ENCODE results near the gene SORCS3.

The SORCS3 gene

GRCh38 chr10:104980368-104980767, 339.3 kb downstream of the SORCS3 start:
- no peaks in the 10 kb centered on the region for H3K4me1 ChIP-seq (ENCODE audit: low read depth, poor library complexity, severe bottlenecking)
- H3K4me3 ChIP-seq (IDR thresholded peaks at IDR 0.05; ENCODE audit: insufficient read depth, low read depth, low read length): no peak overlapping the region
- H3K9ac ChIP-seq: no peak overlapping the region
- H3K27me3 ChIP-seq (ENCODE audit: insufficient read depth, low read depth): no peaks in the 10 kb centered on the region
- no peak overlapping the region for H2AFZ ChIP-seq (ENCODE audit: low read depth)
- H3K79me2 ChIP-seq (ENCODE audit: insufficient read depth, low read depth): no peaks in the 10 kb centered on the region
- H3K4me2 ChIP-seq: no peak overlapping the region
- H3K27ac ChIP-seq: no peak overlapping the region
- no peaks in the 10 kb centered on the region for H3K36me3 ChIP-seq (ENCODE audit: insufficient read depth)
- no peaks in the 10 kb centered on the region for H4K20me1 ChIP-seq (ENCODE audit: insufficient read depth)
- TF ChIP-seq CTCF (conservative IDR thresholded peaks at IDR 0.05; ENCODE audit: low read depth, low read length): no peak

DNA sequence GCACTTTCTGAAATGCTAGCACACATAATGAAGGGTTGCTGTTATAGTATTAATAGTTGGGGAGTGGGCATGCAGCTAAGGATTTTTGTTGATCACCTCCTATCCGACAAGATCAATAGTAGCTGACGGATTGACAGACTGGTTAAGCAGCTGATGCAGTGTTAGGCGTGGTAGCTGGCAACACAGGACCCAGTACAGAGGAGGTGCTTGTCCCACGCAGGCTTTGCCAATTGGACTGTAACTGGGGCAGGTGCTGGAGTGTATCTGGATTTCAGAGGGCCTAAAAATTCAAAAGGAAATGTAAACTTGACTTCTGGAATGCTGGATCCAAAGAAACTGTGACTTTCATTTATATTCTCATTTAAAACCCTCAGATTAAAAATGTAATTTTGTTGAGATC, 340.9 kb downstream of the SORCS3 start:
- Histone ChIP-seq H4K20me1 (ENCODE audit: insufficient read depth) (no peaks in the 10 kb centered on the region), H3K79me2 (ENCODE audit: insufficient read depth, low read depth) (no peaks in the 10 kb centered on the region), H3K9ac (no peak overlapping the region), H3K4me1 (ENCODE audit: low read depth, poor library complexity, severe bottlenecking) (no peaks in the 10 kb centered on the region), H3K36me3 (ENCODE audit: insufficient read depth) (no peaks in the 10 kb centered on the region), H3K4me3 (IDR thresholded peaks at IDR 0.05; ENCODE audit: insufficient read depth, low read depth, low read length) (no peak overlapping the region), H3K27ac (no peak overlapping the region), H3K4me2 (no peak overlapping the region), H3K27me3 (ENCODE audit: insufficient read depth, low read depth) (no peaks in the 10 kb centered on the region), H2AFZ (ENCODE audit: low read depth) (no peak overlapping the region)
- TF ChIP-seq CTCF (conservative IDR thresholded peaks at IDR 0.05; ENCODE audit: low read depth, low read length): no peak

DNA sequence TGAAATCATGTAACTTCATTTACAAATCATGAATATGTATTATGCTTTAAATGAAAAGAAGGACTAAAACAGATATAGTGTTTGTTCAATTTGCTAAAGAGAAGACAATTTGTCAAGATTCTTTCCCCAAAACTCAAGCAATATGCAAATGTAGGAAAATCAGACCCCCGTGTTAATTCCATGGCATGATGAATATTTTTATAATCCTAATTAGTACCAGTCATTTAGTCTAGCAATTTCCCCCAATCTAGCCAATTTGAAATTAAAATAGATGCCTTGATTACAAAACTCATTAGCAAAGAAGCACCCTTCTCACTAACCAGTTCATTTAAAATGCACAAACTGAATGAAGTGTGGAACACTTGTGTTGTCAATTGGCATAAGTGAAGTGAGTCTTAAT, 347.6 kb downstream of the SORCS3 start:
- no peaks in the 10 kb centered on the region for H3K79me2 ChIP-seq (ENCODE audit: insufficient read depth, low read depth)
- TF ChIP-seq CTCF (conservative IDR thresholded peaks at IDR 0.05; ENCODE audit: low read depth, low read length): no peak
- no peaks in the 10 kb centered on the region for H3K4me1 ChIP-seq (ENCODE audit: low read depth, poor library complexity, severe bottlenecking)
- H2AFZ ChIP-seq (ENCODE audit: low read depth): no peak overlapping the region
- H3K36me3 ChIP-seq (ENCODE audit: insufficient read depth): no peaks in the 10 kb centered on the region
- H3K9ac ChIP-seq: no peak overlapping the region
- no peak overlapping the region for H3K4me3 ChIP-seq (IDR thresholded peaks at IDR 0.05; ENCODE audit: insufficient read depth, low read depth, low read length)
- H3K27me3 ChIP-seq (ENCODE audit: insufficient read depth, low read depth): no peaks in the 10 kb centered on the region
- no peak overlapping the region for H3K27ac ChIP-seq
- H4K20me1 ChIP-seq (ENCODE audit: insufficient read depth): no peaks in the 10 kb centered on the region
- H3K4me2 ChIP-seq: no peak overlapping the region

DNA sequence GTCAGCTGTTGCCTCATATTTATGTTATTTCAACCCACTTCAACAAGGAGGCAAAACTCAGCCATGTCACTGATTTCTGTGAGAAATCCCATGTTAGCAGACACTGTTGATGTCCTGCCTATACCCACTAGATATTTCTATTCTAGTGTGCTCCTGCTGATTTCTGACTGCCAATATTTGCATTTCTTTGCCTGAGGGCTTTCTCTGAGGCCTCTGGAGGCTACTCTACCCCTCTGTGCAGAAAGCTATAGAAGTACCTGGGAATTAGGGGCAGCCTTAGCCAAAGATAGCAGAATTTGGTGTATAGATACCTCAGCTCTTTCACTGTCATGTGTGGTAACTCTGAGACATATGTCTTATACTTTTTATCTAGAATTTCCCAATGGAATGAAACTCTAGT, 348.8 kb downstream of the SORCS3 start:
- Histone ChIP-seq H3K4me2 (no peak overlapping the region), H3K4me1 (ENCODE audit: low read depth, poor library complexity, severe bottlenecking) (no peaks in the 10 kb centered on the region), H3K27ac (no peak overlapping the region), H2AFZ (ENCODE audit: low read depth) (no peak overlapping the region), H3K36me3 (ENCODE audit: insufficient read depth) (no peaks in the 10 kb centered on the region), H4K20me1 (ENCODE audit: insufficient read depth) (no peaks in the 10 kb centered on the region), H3K4me3 (IDR thresholded peaks at IDR 0.05; ENCODE audit: insufficient read depth, low read depth, low read length) (no peak overlapping the region), H3K9ac (no peak overlapping the region), H3K27me3 (ENCODE audit: insufficient read depth, low read depth) (no peaks in the 10 kb centered on the region), H3K79me2 (ENCODE audit: insufficient read depth, low read depth) (no peaks in the 10 kb centered on the region)
- no peak for TF ChIP-seq CTCF (conservative IDR thresholded peaks at IDR 0.05; ENCODE audit: low read depth, low read length)

GRCh38 chr10:104993085-104993484, 352.0 kb downstream of the SORCS3 start:
- H3K27me3 ChIP-seq (ENCODE audit: insufficient read depth, low read depth): no peaks in the 10 kb centered on the region
- H3K27ac ChIP-seq: no peak overlapping the region
- no peak overlapping the region for H3K4me2 ChIP-seq
- H3K4me1 ChIP-seq (ENCODE audit: low read depth, poor library complexity, severe bottlenecking): no peaks in the 10 kb centered on the region
- no peak overlapping the region for H3K4me3 ChIP-seq (IDR thresholded peaks at IDR 0.05; ENCODE audit: insufficient read depth, low read depth, low read length)
- no peak overlapping the region for H2AFZ ChIP-seq (ENCODE audit: low read depth)
- no peaks in the 10 kb centered on the region for H3K36me3 ChIP-seq (ENCODE audit: insufficient read depth)
- TF ChIP-seq CTCF (conservative IDR thresholded peaks at IDR 0.05; ENCODE audit: low read depth, low read length): no peak
- no peak overlapping the region for H3K9ac ChIP-seq
- no peaks in the 10 kb centered on the region for H3K79me2 ChIP-seq (ENCODE audit: insufficient read depth, low read depth)
- no peaks in the 10 kb centered on the region for H4K20me1 ChIP-seq (ENCODE audit: insufficient read depth)
